Fibroblast of lung (primary cell): Measurements from ENCODE around the gene PLA2G6.

Source experiments
- EZH2 ChIP-seq: IDR thresholded peaks from 2 replicates; pipeline ENCODE4 v1.5.1; 2012; ENCODE audit warnings: low read length, control low read depth, mild to moderate bottlenecking; ENCODE audit errors: missing control alignments
- TF ChIP-seq, protein P1 (sequence below), 2 donors: IDR thresholded peaks in 1 of 2; conservative IDR thresholded peaks in 1 of 2; 1 replicate in 1 of 2; 2 replicates in 1 of 2; pipeline ENCODE4 v1.5.1; 2011 to 2012; ENCODE audit warnings: low read length in 2 of 2, control low read depth in 1 of 2, inconsistent platforms in 1 of 2, low read depth in 1 of 2, mild to moderate bottlenecking in 1 of 2

- TF ChIP-seq, protein P1, sequence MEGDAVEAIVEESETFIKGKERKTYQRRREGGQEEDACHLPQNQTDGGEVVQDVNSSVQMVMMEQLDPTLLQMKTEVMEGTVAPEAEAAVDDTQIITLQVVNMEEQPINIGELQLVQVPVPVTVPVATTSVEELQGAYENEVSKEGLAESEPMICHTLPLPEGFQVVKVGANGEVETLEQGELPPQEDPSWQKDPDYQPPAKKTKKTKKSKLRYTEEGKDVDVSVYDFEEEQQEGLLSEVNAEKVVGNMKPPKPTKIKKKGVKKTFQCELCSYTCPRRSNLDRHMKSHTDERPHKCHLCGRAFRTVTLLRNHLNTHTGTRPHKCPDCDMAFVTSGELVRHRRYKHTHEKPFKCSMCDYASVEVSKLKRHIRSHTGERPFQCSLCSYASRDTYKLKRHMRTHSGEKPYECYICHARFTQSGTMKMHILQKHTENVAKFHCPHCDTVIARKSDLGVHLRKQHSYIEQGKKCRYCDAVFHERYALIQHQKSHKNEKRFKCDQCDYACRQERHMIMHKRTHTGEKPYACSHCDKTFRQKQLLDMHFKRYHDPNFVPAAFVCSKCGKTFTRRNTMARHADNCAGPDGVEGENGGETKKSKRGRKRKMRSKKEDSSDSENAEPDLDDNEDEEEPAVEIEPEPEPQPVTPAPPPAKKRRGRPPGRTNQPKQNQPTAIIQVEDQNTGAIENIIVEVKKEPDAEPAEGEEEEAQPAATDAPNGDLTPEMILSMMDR (conservative IDR thresholded peaks at IDR 0.05 in 1 of 2, IDR thresholded peaks at IDR 0.05 in 1 of 2; ENCODE audit: low read depth in 1 of 2, low read length in 2 of 2) = no peak
- no peak for TF ChIP-seq EZH2
Observed at GRCh38 chr22:38107692-38108515, 73.7 kb downstream of the PLA2G6 start.
